Stimulated activated memory B cell treated with anti-CD40 and anti-IgM and Interleukin-4, amounts not matched to agents 10 μg/mL and 1 μg/mL and 100 μg/mL, for 72 hours (primary cell): Measurements from ENCODE around the gene RNF112.

Source experiments
- ATAC-seq: fragments of 150-1000 bp; cut with Tn5 transposase; 2 replicates; pipeline ENCODE4 v1.10.0; 2021
- H3K27ac Mint-ChIP-seq: one replicate; pipeline ENCODE4 v1.8.0; 2022; ENCODE audit warnings: mild to moderate bottlenecking, mixed read lengths
- H3K27me3 Mint-ChIP-seq: one replicate; pipeline ENCODE4 v1.8.0; 2022; ENCODE audit warnings: mixed read lengths
- H3K36me3 Mint-ChIP-seq: one replicate; pipeline ENCODE4 v1.8.0; 2022; ENCODE audit warnings: mixed read lengths
- H3K4me1 Mint-ChIP-seq: one replicate; pipeline ENCODE4 v1.8.0; 2022; ENCODE audit warnings: mixed read lengths
- H3K4me3 Mint-ChIP-seq: one replicate; pipeline ENCODE4 v1.8.0; 2022; ENCODE audit warnings: mild to moderate bottlenecking, moderate library complexity, mixed read lengths
- H3K9me3 Mint-ChIP-seq: one replicate; pipeline ENCODE4 v1.8.0; 2022; ENCODE audit warnings: mixed read lengths

The RNF112 gene

DNA sequence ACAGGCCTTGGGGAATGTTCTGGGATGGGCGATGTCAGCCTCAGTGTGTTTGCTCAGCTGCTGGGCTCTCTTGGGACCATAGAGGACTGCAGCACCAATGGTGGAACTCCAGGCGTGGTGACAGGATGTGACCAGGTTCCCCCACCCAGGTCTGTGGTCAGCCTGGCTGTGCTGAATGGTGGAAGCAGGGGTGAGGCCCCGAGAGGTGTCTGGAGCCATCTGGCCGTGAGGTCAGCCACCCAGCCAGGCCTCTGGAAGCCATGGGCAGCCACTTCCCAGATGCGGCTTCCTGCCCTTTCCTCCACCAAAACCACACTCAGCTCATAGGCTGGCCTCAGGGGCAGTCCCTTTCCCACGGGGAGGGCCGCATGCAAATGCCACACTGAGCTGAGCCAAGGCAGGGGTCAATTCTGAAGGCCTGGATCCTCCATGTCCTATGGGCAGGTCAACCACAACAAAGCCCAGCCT is 40.5 kb upstream of the RNF112 start:
- peak; percentile 88 for ATAC-seq
- Mint-ChIP-seq H3K27me3 (no peaks in the 10 kb centered on the region), H3K4me1 (peaks cover 60% of the 10 kb centered on the region), H3K27ac (peak overlapping the region; percentile 80), H3K9me3 (no peaks in the 10 kb centered on the region), H3K36me3 (no peaks in the 10 kb centered on the region), H3K4me3 (peak overlapping the region; percentile 53)

DNA sequence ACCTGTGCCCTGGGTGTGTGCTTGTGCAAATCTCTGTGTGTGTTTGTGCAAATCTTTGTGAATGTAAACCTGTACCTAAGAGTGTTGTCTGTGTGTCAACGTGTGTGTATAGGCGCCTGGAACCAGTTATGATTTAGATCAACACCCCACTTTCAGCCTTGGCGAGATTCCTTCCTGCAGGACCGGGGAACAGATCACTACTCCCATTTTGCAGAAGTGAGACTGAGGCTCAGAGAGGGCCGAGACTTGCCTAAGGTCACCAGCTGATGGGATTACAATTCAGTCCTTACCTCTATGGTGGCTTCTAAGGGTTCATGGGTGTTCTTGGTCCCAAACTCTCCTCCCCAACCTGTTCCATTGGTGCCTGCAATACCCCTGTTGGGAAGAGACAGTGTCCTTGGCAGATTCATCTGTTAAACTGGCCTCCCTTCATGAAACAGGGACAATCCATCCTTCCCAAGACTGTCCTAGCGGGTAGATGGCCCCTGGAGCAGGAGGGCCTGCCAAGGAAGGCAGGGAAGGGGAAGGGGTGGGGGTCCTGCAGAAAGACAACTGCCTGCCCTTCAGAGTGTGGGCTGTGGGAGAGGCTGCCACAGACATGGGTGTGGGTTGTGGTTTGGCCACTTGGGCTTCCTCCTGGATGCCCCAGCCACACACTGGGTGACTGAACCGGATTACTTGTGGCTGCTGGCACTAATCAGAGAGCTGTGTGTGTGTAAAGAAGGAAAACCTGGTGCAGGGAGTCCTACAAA is 39.6 kb upstream of the RNF112 start:
- Mint-ChIP-seq H3K9me3 (no peaks in the 10 kb centered on the region), H3K4me1 (peaks cover 66% of the 10 kb centered on the region), H3K4me3 (no peak overlapping the region), H3K36me3 (no peaks in the 10 kb centered on the region), H3K27me3 (no peaks in the 10 kb centered on the region), H3K27ac (peak overlapping the region; percentile 80)
- peak; percentile 48 for ATAC-seq

DNA sequence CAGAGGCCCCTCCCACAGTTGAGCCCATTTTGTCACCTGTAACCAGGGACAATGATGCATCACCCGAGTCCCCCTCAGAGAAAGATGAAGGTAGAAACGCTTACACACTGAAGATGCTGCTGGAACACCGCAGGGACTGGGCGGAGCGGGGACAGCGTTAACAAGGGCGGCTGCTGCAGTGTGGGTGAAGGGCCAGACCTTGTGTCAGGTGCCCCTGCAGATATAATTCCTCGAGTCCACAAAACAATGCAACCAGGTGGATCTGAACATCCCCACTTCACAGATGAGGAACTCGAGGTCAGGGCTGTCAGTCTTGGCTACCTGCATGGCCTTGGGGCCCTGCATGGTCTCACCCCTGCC is 39.0 kb upstream of the RNF112 start:
- no peaks in the 10 kb centered on the region for H3K27me3 Mint-ChIP-seq
- peaks cover 71% of the 10 kb centered on the region for H3K4me1 Mint-ChIP-seq
- H3K9me3 Mint-ChIP-seq: no peaks in the 10 kb centered on the region
- H3K27ac Mint-ChIP-seq: peak overlapping the region; percentile 32
- no peak overlapping the region for H3K4me3 Mint-ChIP-seq
- no peak for ATAC-seq
- no peaks in the 10 kb centered on the region for H3K36me3 Mint-ChIP-seq

DNA sequence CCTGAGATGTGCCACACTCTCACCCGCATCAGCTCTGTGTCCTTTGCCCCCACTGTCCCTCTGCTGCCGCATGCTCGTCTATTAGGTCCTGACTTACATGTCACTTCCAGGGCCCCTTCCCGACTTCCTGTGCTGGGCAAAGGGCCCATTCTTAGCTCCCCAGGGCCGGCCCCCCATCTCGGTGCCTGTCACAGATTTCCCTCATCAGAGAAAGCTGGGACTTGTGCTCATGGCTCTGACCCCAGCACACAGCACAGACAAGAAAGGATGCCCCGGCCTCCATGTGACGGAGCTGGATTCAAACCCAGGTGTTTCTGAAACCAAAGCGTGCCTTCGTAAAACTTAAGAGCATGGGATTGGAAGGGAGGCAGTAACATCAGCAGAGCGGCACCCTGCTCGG is 38.6 kb upstream of the RNF112 start:
- H3K4me3 Mint-ChIP-seq: no peak overlapping the region

DNA sequence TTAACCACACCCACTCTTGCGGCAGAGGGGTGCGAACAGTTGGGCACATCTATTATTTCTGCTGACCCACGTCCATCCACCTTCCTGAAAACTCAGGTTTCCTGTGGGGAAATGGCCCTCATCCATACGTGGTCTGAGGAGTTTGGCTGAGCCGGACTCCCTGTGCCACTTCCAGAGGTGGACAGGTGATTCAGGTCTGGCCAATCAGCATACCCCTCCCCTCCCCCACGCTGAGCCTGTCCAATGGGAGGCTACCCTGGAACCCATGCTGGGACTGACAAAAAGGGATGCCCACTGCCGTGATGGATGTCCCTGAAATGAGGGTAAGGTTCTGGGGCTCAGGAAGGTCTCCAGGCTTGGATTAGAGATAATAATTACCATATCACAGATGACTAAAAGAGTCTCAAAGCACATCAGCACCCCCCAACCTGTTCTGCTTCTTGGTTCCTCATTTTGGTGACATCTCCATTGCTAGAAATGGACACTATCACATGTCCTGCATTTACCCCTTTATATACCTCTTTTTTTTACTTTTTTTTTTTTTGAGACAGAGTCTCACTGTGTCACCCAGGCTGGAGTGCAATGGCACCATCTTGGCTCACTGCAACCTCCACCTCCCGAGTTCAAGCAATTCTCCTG is 38.0 kb upstream of the RNF112 start:
- Mint-ChIP-seq H3K9me3 (no peaks in the 10 kb centered on the region), H3K4me3 (no peak overlapping the region), H3K27ac (no peak overlapping the region), H3K27me3 (no peaks in the 10 kb centered on the region), H3K4me1 (peaks cover 69% of the 10 kb centered on the region), H3K36me3 (no peaks in the 10 kb centered on the region)
- no peak for ATAC-seq

More for the DNA sequence above, 38.6 kb upstream of the RNF112 start:
- H3K9me3 Mint-ChIP-seq: no peaks in the 10 kb centered on the region
- H3K27me3 Mint-ChIP-seq: no peaks in the 10 kb centered on the region
- H3K36me3 Mint-ChIP-seq: no peaks in the 10 kb centered on the region
- H3K27ac Mint-ChIP-seq: no peak overlapping the region
- peaks cover 74% of the 10 kb centered on the region for H3K4me1 Mint-ChIP-seq
- ATAC-seq: no peak

DNA sequence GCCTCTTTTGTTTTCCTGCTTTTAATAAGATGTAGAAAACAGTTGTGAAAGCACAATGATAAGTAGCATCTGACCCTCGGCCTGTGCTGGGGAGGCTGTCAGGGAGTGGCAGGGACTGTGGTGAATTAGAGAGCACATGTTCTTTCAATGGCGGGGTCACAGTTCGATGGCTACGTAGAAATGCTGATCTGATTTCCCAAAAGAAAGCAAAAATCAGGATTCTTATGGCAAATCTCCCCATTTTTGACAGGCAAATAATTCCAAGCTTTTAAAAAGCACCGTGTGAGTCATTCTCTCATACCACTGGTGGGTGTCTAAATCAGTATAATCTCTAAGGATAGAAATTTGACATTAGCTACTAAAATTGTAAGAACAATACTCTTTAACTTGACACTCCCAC is 36.9 kb upstream of the RNF112 start:
- Mint-ChIP-seq H3K4me3 (no peak overlapping the region), H3K27ac (no peak overlapping the region)
- no peak for ATAC-seq

DNA sequence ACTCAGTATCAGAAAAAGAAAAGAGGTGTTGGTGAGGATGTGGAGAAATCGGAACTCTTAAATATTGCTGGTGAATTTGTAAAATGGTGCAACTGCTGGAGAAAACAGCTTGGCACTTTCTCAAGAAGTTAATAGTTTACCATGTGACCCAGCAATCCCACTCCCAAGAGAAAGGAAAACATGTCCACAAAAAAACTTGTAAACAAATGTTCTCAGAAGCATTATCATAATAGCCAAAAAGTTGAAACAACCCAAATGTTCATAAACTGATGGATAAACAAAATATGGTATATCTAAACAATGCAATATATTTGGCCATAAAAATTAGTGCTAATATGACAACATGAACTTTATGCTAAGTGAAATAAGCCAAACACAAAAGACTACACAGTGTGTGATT is 35.3 kb upstream of the RNF112 start:
- Mint-ChIP-seq H3K27ac (no peak overlapping the region), H3K4me1 (peaks cover 56% of the 10 kb centered on the region), H3K36me3 (peaks cover 5% of the 10 kb centered on the region), H3K9me3 (no peaks in the 10 kb centered on the region), H3K4me3 (peak overlapping the region; percentile 11), H3K27me3 (no peaks in the 10 kb centered on the region)
- ATAC-seq: no peak

More for the DNA sequence above, 36.9 kb upstream of the RNF112 start:
- Mint-ChIP-seq H3K27me3 (no peaks in the 10 kb centered on the region), H3K9me3 (no peaks in the 10 kb centered on the region), H3K36me3 (no peaks in the 10 kb centered on the region), H3K4me1 (peaks cover 62% of the 10 kb centered on the region)

DNA sequence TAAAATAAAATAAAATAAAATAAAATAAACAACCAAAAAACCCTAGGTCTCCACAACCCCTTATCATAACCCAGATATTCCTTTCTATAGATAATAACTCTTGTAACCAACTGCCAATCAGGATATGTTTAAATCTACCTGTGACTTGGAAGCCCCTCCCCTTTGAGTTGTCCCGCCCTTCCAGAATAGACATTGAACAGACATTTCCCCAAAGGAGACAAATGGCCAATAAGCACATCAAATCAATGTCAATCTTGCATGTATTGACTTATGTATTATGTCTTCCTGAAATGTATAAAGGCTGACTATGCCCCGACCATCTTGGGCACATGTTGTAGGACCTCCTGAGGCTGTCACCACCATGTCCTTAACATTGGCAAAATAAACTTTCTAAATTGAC is 34.2 kb upstream of the RNF112 start:
- Mint-ChIP-seq H3K27me3 (no peaks in the 10 kb centered on the region), H3K9me3 (no peaks in the 10 kb centered on the region), H3K4me3 (peak overlapping the region; percentile 99), H3K4me1 (peaks cover 45% of the 10 kb centered on the region), H3K27ac (peak overlapping the region; percentile 97), H3K36me3 (peaks cover 16% of the 10 kb centered on the region)
- no peak for ATAC-seq

DNA sequence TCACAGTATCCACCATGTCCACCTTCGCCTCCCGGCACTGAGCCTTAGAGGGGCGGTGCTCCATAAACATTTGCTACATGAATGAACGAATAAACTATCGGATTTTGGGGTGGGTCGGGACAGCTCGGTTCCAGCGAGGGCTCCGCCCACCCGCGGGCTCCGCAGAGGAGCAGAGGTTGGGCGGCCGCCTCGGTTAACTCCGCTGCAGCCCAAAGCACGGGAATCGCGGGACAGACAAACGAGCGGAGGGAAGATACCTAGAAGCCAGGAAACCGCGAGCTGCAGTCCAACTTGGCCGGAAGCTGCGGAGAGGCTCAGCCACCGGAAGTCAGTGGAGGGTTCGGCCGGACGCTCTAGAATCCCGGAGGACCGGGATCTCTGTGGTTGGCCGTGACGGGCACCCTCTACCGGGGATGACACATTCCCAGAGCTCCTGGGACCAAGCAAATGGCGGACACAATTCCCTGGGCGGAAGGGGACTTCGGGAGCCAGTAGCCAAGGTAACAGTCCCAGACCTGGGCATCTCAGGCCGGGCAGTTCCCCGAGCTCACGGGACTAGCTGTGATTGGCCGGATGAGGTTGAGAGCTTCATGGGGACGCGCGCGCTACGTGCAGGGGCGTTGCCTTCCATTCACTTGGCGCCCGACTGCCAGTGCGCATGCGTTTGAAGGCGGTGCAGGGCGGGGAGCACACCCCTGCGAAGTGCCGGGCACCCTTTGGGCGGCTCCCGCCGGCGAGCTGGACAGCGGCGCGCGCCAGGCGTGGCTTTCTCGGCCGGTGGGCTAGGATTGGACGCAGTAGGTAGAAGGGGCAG is 33.2 kb upstream of the RNF112 start:
- Mint-ChIP-seq H3K27ac (peak overlapping the region; percentile 97), H3K4me3 (peak overlapping the region; percentile 99), H3K4me1 (peaks cover 35% of the 10 kb centered on the region), H3K27me3 (no peaks in the 10 kb centered on the region), H3K36me3 (peaks cover 23% of the 10 kb centered on the region), H3K9me3 (no peaks in the 10 kb centered on the region)
- peak; percentile 98 for ATAC-seq

DNA sequence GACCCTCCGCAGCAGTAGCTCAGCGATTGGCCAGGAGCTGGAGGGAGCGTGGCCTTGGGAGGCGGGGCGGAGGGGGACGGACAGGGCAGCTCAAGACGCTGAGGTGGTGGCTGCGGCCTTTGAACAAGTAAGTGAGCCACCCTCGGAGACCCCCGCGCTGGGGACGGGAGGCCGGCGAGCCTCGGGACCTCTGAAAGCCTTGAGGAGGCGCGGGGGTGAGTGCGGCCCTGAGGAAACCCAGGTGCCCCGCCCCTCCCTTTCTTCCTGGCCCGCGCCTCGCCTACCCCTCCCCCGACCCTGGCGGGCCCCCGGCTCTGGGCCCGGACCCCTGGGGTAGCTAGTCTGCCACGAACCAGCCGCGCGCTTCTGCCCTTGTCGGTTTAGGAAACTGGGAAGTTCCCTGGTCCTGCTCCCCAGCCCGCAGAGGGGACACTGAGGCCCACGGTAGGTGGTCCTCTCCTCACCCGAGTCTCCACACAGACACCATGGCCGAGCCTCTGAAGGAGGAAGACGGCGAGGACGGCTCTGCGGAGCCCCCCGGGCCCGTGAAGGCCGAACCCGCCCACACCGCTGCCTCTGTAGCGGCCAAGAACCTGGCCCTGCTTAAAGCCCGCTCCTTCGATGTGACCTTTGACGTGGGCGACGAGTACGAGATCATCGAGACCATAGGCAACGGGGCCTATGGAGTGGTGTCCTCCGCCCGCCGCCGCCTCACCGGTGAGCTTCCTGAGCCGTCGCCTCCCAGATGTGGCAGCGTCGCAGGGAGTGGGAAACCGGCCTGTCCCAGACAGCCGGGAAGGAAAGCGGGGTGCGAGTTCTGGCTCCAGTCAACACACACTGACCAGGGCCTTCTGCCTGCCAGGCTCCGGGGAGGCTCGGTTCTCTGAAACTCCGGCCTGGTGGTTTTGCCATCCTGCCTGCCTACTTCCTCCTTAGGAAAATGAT is 32.3 kb upstream of the RNF112 start, which contains the start of gene MAPK7:
Gene MAPK7, plus strand, starts transcription at position 83 of the 945 bp plus-strand sequence. Its CDS starts 403 bp downstream, at position 486.
- peaks cover 27% of the 10 kb centered on the region for H3K36me3 Mint-ChIP-seq
- H3K4me1 Mint-ChIP-seq: peaks cover 27% of the 10 kb centered on the region
- no peaks in the 10 kb centered on the region for H3K9me3 Mint-ChIP-seq
- H3K4me3 Mint-ChIP-seq: peak within 1 kb of the TSS; percentile 99
- peak within 1 kb of the TSS; percentile 97 for H3K27ac Mint-ChIP-seq
- no peaks in the 10 kb centered on the region for H3K27me3 Mint-ChIP-seq
- ATAC-seq: peak; percentile 32

DNA sequence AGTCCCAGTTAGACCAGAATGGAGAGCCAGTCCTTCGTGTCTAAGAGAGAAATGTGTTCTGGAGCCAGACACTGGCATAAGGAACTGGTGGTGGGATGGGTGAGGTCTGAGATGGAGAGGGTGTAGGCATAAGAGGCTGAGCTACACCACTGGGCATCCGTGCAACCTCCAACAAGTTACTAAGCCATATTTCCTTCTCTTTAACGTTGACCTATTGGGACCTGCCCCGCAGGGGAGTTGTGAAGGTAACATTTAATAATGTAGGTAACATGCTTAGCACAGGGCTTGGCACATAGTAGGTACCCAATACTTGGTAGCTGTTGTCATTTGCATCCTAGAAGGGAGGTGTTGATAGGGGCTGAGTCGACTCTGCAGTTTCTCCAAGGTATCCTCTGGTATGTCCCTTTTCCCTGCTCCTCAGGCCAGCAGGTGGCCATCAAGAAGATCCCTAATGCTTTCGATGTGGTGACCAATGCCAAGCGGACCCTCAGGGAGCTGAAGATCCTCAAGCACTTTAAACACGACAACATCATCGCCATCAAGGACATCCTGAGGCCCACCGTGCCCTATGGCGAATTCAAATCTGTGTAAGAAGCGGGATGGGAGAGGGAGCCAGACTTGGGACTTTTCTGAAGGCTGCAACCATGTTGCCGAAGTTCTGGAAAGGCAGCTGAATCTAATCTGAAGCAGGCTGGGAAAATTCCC is 31.5 kb upstream of the RNF112 start:
- no peak overlapping the region for H3K27ac Mint-ChIP-seq
- ATAC-seq: no peak

DNA sequence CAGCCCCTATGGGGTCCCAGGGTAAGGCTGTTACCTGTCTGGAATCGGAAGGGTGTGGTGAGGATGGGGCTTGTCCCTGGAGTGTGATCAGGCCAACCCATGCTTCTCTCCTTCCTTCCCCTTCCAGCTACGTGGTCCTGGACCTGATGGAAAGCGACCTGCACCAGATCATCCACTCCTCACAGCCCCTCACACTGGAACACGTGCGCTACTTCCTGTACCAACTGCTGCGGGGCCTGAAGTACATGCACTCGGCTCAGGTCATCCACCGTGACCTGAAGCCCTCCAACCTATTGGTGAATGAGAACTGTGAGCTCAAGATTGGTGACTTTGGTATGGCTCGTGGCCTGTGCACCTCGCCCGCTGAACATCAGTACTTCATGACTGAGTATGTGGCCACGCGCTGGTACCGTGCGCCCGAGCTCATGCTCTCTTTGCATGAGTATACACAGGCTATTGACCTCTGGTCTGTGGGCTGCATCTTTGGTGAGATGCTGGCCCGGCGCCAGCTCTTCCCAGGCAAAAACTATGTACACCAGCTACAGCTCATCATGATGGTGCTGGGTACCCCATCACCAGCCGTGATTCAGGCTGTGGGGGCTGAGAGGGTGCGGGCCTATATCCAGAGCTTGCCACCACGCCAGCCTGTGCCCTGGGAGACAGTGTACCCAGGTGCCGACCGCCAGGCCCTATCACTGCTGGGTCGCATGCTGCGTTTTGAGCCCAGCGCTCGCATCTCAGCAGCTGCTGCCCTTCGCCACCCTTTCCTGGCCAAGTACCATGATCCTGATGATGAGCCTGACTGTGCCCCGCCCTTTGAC is 30.3 kb upstream of the RNF112 start:
- H3K27ac Mint-ChIP-seq: no peak overlapping the region

More for the DNA sequence above, 31.5 kb upstream of the RNF112 start:
- H3K36me3 Mint-ChIP-seq: peaks cover 35% of the 10 kb centered on the region
- H3K9me3 Mint-ChIP-seq: no peaks in the 10 kb centered on the region
- H3K27me3 Mint-ChIP-seq: no peaks in the 10 kb centered on the region
- peak overlapping the region; percentile 99 for H3K4me3 Mint-ChIP-seq
- peaks cover 31% of the 10 kb centered on the region for H3K4me1 Mint-ChIP-seq

DNA sequence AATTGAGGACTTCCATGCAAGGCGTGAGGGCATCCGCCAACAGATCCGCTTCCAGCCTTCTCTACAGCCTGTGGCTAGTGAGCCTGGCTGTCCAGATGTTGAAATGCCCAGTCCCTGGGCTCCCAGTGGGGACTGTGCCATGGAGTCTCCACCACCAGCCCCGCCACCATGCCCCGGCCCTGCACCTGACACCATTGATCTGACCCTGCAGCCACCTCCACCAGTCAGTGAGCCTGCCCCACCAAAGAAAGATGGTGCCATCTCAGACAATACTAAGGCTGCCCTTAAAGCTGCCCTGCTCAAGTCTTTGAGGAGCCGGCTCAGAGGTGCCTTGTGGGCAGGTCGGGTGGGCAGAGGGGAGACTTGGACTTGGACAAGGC is 29.7 kb upstream of the RNF112 start:
- Mint-ChIP-seq H3K9me3 (no peaks in the 10 kb centered on the region), H3K27me3 (peaks cover 3% of the 10 kb centered on the region), H3K4me1 (peaks cover 26% of the 10 kb centered on the region), H3K4me3 (no peak overlapping the region), H3K27ac (no peak overlapping the region), H3K36me3 (peaks cover 43% of the 10 kb centered on the region)
- ATAC-seq: no peak

More for the DNA sequence above, 30.3 kb upstream of the RNF112 start:
- Mint-ChIP-seq H3K27me3 (no peaks in the 10 kb centered on the region), H3K4me3 (no peak overlapping the region), H3K36me3 (peaks cover 43% of the 10 kb centered on the region), H3K9me3 (no peaks in the 10 kb centered on the region), H3K4me1 (peaks cover 30% of the 10 kb centered on the region)
- no peak for ATAC-seq
